AG09319 (cell line): ENCODE measurements around the gene PHACTR3.

ENCODE experiments used
- DNase-seq: peaks from one replicate; pipeline ENCODE4 v3.0.0-alpha.2; 2010; ENCODE audit warnings: low read depth; ENCODE audit errors: extremely low read depth
- CTCF ChIP-seq: IDR thresholded peaks from 2 replicates; pipeline ENCODE4 v1.5.1; 2011; ENCODE audit warnings: low read depth, mild to moderate bottlenecking, inconsistent platforms, low read length, moderate library complexity

PHACTR3 gene

GRCh38 chr20:59680148-59680650, 75.9 kb downstream of the PHACTR3 start:
- TF ChIP-seq CTCF, result no peak
- no peak for DNase-seq

GRCh38 chr20:59680852-59681251, 76.5 kb downstream of the PHACTR3 start:
- DNase-seq, result no peak
- no peak for TF ChIP-seq CTCF

GRCh38 chr20:59682603-59683002, 78.3 kb downstream of the PHACTR3 start:
- no peak for DNase-seq
- TF ChIP-seq CTCF, result no peak

- TF ChIP-seq CTCF, result no peak
- no peak for DNase-seq
Measured at GRCh38 chr20:59683181-59683580, 78.8 kb downstream of the PHACTR3 start.

GRCh38 chr20:59684685-59685242, 80.4 kb downstream of the PHACTR3 start:
- no peak for DNase-seq

GRCh38 chr20:59686404-59687346, 82.3 kb downstream of the PHACTR3 start:
- DNase-seq, result no peak
- no peak for TF ChIP-seq CTCF

More at GRCh38 chr20:59684685-59685242, 80.4 kb downstream of the PHACTR3 start:
- no peak for TF ChIP-seq CTCF

- TF ChIP-seq CTCF, result no peak
- no peak for DNase-seq
Measured at GRCh38 chr20:59688356-59688755, 84.0 kb downstream of the PHACTR3 start.
